HG03442 (cell line): ENCODE data around the gene CAMSAP3.
"Not testable (repeated sequence)": the region's sequence is repeated elsewhere in the genome, so short reads cannot be mapped to it uniquely, and the experiment has no call there.

Source experiments
- ATAC-seq: cut with Tn5 transposase; IDR thresholded peaks from one replicate; pipeline ENCODE4 v1.9.1; 2021; ENCODE audit warnings: mild to moderate bottlenecking, moderate library complexity; ENCODE audit not compliant: unreplicated experiment

The CAMSAP3 gene

GRCh38 chr19:7577422-7577821 is 18.2 kb upstream of the CAMSAP3 start:
- ATAC-seq: not testable (repeated sequence)

GRCh38 chr19:7578127-7578526 is 17.5 kb upstream of the CAMSAP3 start:
- no peak for ATAC-seq

GRCh38 chr19:7579182-7579581 is 16.5 kb upstream of the CAMSAP3 start:
- ATAC-seq: no peak

GRCh38 chr19:7582446-7582845 is 13.2 kb upstream of the CAMSAP3 start:
- ATAC-seq: no peak

GRCh38 chr19:7589822-7590221 is 5.8 kb upstream of the CAMSAP3 start:
- no peak for ATAC-seq

GRCh38 chr19:7590256-7590655 is 5.4 kb upstream of the CAMSAP3 start:
- no peak for ATAC-seq

GRCh38 chr19:7596211-7596937 is 711 bp downstream of the CAMSAP3 start:
- no peak for ATAC-seq

GRCh38 chr19:7597689-7598088 is 2.0 kb downstream of the CAMSAP3 start:
- ATAC-seq: no peak

GRCh38 chr19:7598180-7598579 is 2.5 kb downstream of the CAMSAP3 start:
- no peak for ATAC-seq

GRCh38 chr19:7600721-7601120 is 5.1 kb downstream of the CAMSAP3 start:
- ATAC-seq: no peak

GRCh38 chr19:7602240-7602934 is 6.7 kb downstream of the CAMSAP3 start:
- no peak for ATAC-seq

GRCh38 chr19:7602935-7603497 is 7.4 kb downstream of the CAMSAP3 start:
- ATAC-seq: no peak

GRCh38 chr19:7603919-7604318 is 8.3 kb downstream of the CAMSAP3 start:
- ATAC-seq: no peak

- no peak for ATAC-seq
These were observed 10.0 kb downstream of the CAMSAP3 start for GRCh38 chr19:7605490-7606222.

- no peak for ATAC-seq
These were observed 10.6 kb downstream of the CAMSAP3 start for GRCh38 chr19:7606289-7606688.

GRCh38 chr19:7607212-7607873 is 11.7 kb downstream of the CAMSAP3 start:
- no peak for ATAC-seq

- no peak for ATAC-seq
These were observed 12.4 kb downstream of the CAMSAP3 start for GRCh38 chr19:7607874-7608560.

GRCh38 chr19:7610491-7611240 is 15.0 kb downstream of the CAMSAP3 start:
- no peak for ATAC-seq

GRCh38 chr19:7611541-7612279 is 16.0 kb downstream of the CAMSAP3 start:
- ATAC-seq: no peak
